ENCODE data around the gene CD200R1L.

The CD200R1L gene

DNA sequence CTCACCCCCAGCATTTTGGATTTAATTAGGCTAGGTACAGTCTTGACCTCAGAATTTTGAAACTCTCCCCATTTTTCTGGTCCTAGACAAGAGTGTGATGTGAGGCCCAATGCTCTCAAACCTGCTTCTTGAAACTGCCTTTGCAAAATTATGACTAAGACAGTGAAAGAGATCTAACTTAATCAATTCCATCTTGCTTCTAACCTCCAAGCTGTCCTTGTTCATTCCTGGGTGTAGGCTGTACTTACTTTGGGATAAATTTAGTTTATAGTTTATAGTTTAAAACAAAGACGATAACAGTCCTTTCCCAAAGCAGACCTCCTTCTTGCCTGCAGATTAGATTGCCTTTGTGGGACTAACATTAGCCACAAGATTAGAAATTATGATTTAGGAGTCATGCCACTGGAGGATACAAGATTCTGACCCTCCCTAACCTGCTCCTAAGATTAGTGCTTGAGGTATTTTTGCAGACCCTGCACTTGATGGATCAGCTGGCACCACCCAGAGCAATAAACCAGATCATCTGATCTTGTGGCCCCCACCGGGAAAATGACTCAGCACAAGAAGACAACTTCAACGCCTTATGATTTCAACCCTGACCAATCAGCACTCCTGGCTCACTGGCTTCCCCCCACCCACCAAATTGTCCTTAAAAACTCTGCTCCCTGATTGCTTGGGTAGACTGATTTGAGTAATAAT, 59.6 kb downstream of the CD200R1L start:
- DNase-seq (ENCODE audit: low read depth) = no peak

GRCh38 chr3:112786002-112786590, 60.6 kb downstream of the CD200R1L start:
- DNase-seq (ENCODE audit: low read depth) = no peak

GRCh38 chr3:112785321-112786001, 61.2 kb downstream of the CD200R1L start:
- no peak for DNase-seq (ENCODE audit: low read depth)

DNA sequence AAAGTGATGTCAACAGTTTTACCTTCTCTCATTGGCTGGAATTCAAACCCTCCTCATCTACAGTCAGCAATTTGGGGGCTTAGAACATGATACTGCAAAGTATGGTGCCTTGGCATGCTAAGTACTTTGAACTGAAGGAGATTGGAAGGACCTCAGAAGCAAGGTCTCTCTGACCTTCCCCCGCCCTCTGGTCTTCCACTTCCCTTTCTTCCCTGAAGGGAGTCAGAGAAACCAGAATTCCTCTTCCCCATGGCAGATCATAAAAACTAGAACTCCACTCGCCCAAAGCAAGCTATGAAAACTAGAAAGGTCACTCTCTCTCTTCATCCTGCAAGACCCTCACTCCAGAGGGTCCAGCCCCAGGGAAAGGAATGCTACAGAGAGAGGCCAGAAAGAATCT, 64.2 kb downstream of the CD200R1L start:
- DNase-seq (ENCODE audit: low read depth) = no peak

DNA sequence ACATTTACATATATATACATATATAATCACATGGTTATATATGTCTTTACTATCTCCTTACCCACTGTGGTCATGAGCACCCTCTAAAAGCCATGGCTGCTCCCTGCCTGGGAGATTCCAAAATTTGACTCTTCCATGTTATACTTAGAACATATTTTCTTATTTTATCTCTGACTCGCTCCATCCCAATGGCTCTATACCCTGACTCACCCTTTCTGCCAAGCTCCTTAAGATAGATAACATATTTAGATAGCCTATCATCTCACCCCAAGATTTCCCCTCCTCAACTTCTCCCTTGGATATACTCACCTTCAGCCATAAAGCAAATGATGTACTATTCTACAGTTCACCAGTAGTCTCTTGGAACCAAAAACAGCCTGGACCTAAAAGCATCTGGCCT, 65.1 kb downstream of the CD200R1L start:
- no peak for DNase-seq (ENCODE audit: low read depth)

- no peak for DNase-seq (ENCODE audit: low read depth)
Observed at GRCh38 chr3:112779558-112780480, 66.8 kb downstream of the CD200R1L start.

DNA sequence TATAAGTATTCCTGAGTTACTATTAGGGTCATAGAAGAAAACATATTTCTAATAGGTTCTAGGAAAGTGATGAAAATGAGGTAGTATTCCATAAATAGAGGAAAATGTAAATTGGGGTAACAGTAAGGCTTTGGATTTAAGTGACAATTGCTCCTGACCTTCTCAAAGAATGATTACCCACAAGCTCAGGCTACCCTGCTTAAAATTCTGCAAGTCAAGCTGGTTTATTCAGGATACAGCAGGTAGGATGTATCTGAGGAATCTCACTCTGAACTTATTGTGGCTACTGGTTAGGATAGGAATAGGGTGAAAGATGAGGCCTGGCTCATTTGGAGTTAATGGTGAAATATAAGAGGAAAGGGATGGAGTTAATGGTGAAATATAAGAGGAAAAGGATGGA, 67.7 kb downstream of the CD200R1L start:
- no peak for DNase-seq (ENCODE audit: low read depth)

DNA sequence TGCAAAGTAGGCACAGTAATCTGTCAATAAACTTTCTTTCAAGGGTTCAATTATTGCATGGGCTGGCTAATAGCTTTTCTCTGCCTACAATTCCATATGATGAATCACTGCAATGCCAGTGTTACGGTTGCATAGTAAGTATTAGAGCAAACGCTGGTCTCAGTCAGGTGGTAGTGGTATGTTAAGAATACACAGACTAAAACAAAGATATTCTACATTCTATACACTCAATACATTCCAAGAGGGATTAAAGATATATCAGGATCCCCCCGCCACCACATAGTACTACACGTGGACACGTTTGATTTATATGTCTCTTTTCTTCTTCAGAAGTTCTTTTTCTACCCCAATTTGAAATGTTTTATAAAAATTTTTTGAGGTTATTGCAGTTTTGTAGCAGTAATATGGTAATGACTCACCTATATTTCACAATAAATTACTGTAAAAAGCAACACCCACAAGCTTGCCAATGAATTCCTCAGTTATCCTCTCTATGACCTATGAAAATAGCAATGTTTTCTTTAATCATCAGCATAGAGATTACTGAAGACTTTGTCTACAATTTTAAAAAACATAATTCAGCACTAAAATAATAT, 68.2 kb downstream of the CD200R1L start:
- no peak for DNase-seq (ENCODE audit: low read depth)

DNA sequence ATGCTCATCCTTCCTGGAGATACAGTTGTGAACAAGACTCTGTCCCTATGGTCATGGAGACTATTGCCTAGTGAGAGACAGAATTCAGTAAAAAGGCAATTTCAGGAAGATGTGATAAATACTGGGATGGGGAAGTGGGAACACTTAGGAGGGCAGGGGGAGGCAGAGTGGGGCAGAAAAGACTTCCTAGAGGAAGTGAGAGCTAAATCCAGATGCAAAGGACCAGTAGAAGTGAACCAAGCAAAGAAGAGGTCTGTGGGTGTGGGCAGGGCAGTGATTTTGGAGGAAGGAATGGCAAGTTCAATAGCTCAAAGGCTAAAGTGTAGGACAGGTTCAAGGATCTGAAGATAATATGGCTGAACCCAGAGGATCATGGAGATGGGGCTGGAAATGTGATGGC, 68.9 kb downstream of the CD200R1L start:
- DNase-seq (ENCODE audit: low read depth) = no peak

DNA sequence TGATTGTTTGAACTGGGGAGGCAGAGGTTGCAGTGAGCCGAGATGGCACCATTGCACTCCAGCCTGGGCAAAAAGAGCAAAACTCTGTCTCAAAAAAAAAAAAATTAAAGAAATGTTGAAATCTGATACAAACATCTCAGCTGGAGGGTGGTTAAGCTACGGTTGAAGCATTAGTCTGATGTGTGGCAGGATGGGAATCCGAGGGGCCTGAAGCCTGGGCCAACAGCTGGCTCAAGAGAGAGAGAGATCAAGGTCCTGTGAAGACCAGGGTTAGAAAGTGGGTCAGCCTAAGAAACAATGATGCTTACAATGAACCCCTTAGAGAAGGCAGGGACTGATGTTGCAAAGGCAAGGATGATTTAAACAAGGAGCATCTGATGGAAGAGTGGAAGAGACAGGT, 69.8 kb downstream of the CD200R1L start:
- DNase-seq (ENCODE audit: low read depth) = no peak

DNA sequence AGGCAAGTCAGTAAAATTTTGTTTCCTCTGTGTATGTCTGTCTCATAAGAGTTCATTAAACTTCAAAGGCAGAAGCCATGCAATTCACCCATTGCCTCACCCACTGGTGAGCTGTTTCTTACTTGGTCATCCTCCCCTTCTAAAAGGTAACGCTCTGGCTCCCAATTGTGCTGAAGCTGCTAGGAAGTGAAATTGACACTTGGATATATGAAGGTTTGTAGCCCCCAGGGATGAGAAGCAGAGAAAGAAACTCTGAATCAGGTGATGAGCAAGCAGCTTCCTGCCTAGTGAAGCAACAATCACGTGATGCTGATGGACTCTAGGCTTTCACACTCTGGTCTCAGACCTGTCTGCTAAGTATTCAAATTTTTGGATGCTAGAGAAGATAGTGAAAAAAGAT, 70.7 kb downstream of the CD200R1L start:
- DNase-seq (ENCODE audit: low read depth) = no peak

- no peak for DNase-seq (ENCODE audit: low read depth)
Observed at GRCh38 chr3:112775011-112775742, 71.5 kb downstream of the CD200R1L start.

GRCh38 chr3:112774293-112774926, 72.3 kb downstream of the CD200R1L start:
- no peak for DNase-seq (ENCODE audit: low read depth)

- peak; percentile 39 for DNase-seq (ENCODE audit: low read depth)
Observed at GRCh38 chr3:112773864-112774263, 72.8 kb downstream of the CD200R1L start.

GRCh38 chr3:112770951-112771350, 75.7 kb downstream of the CD200R1L start:
- no peak for DNase-seq (ENCODE audit: low read depth)

DNA sequence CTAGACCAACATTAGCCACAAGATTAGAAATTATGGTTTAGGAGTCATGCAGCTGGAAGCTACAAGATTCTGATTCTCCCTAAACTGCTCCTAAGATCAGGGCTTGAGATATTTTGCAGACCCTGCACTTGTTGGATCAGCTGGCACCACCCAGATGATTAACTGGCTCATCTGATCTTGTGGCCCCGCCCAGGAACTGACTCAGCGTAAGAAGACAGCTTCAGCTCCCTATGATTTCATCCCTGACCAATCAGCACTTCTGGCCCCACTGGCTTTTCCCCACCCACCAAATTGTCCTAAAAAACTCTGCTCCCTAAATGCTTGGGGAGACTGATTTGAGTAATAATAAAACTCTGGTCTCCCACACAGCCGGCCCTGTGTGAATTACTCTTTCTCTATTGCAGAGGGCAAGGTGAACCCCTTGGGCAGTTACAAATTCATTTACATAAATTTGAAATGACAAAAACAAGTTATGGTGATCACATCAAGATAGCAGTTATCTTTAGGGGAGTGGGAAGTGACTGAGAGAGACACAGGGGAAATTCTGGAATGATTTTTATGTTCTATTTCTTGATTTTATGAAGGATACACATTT, 76.5 kb downstream of the CD200R1L start:
- DNase-seq (ENCODE audit: low read depth) = no peak

DNA sequence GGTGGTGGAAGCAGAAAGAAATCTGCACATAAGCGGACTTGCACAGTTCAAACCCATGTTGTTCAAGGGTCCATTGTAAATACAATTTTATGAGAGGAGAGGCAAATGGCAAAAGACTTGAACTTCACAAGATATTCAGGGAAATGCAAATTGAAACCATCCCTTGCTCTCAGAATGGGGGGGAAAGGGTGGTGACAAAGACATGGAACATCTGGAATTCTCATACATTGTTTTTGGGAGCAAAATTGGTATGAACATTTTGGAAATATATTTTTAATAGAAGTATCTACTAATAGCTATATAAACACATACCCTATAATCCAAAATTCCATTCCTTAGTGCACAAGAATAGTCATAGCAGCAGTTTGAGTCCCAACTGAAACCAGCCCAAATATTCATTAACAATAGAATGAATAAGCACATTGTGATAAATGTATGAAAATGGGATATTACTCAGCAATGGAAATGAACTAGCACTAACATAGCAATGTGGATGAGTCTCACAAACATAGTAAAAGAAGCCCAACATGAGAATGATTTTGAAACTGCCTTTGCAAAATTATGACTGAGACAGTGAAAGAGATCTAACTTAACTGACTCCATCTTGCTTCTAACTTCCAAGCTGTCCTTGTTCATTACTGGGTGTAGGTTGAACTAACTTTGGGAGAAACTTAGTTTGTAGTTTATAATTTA, 77.2 kb downstream of the CD200R1L start:
- DNase-seq (ENCODE audit: low read depth) = no peak

DNA sequence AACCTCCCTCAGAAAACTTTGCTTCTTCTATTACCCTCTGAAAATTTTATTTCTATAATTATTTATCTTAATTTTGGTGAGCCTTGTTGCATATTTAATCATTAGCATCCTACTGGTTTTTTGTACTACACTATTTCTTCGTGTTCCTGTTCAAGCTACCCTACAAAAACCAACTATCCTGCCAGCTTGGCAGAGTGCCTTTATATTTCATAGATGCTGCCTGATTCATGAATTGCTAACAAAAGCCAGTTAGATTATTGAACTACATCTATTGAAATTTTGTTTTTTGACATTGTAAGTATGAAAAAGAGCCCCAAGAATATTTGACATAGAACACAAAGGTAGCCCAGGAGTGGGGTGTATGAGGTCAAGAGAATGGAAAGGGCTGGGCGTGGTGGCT, 78.9 kb downstream of the CD200R1L start:
- DNase-seq (ENCODE audit: low read depth) = no peak

- DNase-seq (ENCODE audit: low read depth) = no peak
Observed at GRCh38 chr3:112767177-112767576, 79.5 kb downstream of the CD200R1L start.
